Sigmoid colon (tissue), 7 donors: Measurements from ENCODE around the gene WNT10A. TPM values are rescaled to one million over a fixed set of nuclear protein-coding genes. Genes with fewer than 3 reads are reported as not detected.

Source experiments
- DNase-seq: peaks from one replicate; pipeline ENCODE4 v3.0.0-alpha.2; 2019
- H3K27ac ChIP-seq, 4 donors: fragments of 200-600 bp; sonication (generic); one replicate each; pipeline ENCODE4 v1.5.1; 2016 to 2019; ENCODE audit warnings: mild to moderate bottlenecking in 1 of 4
- H3K27me3 ChIP-seq, 3 donors: fragments of 200-600 bp; sonication (generic); one replicate each; pipeline ENCODE4 v1.5.1; 2019; ENCODE audit warnings: mild to moderate bottlenecking in 1 of 3
- H3K36me3 ChIP-seq, 4 donors: fragments of 200-600 bp; sonication (generic); one replicate each; pipeline ENCODE4 v1.5.1; 2016 to 2019
- H3K4me1 ChIP-seq, 4 donors: fragments of 200-600 bp; sonication (generic); one replicate each; pipeline ENCODE4 v1.5.1; 2017 to 2019
- H3K4me3 ChIP-seq, 4 donors: fragments of 200-600 bp; sonication (generic); one replicate each; pipeline ENCODE4 v1.5.1; 2017 to 2019; ENCODE audit warnings: mild to moderate bottlenecking in 2 of 4, moderate library complexity in 1 of 4
- H3K9me3 ChIP-seq, 4 donors: fragments of 200-600 bp in 3 of 4; sonication (generic) in 3 of 4; one replicate each; pipeline versions ENCODE4 v1.5.1 to v1.6.1; 2013 to 2019
- EP300 ChIP-seq, 4 donors: sonication (generic); formaldehyde crosslinking; IDR thresholded peaks; one replicate each; pipeline ENCODE4 v1.6.1; 2017; ENCODE audit warnings: antibody characterized with exemption in 4 of 4
- POLR2A ChIP-seq, 2 donors: fragments of 450-650 bp; IDR thresholded peaks; one replicate each; pipeline ENCODE4 v1.6.1; 2016; ENCODE audit warnings: antibody characterized with exemption in 2 of 2, mild to moderate bottlenecking in 2 of 2, moderate library complexity in 2 of 2
- POLR2AphosphoS5 ChIP-seq, 4 donors: sonication (generic); formaldehyde crosslinking; IDR thresholded peaks; one replicate each; pipeline ENCODE4 v1.6.1; 2017; ENCODE audit warnings: antibody characterized with exemption in 4 of 4
- WGBS, 2 donors: extraction: QIAGEN DNeasy Blood & Tissue Kit; methylation state at CpG; one replicate each; pipeline ENCODE4 v1.1.7; 2013; 5-methylcytosine and 5-hydroxymethylcytosine counted together
- intact Hi-C: fragments of 100-400 bp; cut with DNase I; formaldehyde crosslinking; loops from one replicate; pipeline ENCODE4 v1.15.1; 2023
- polyA plus RNA-seq, 3 donors: library from polyadenylated mRNA; stranded (reverse); fragments of 200-250 nt; gene quantifications; one replicate each; pipeline ENCODE4 v1.2.3, GENCODE V29; 2013
- total RNA-seq, 4 donors: library from RNA; depleted of rRNA; stranded (reverse); fragments of >200 nt; gene quantifications; one replicate each; pipeline ENCODE4 v1.1.0, GENCODE V29; 2016
- TF ChIP-seq, protein P1 (sequence below), 4 experiments: fragments of 450-650 bp in 3 of 4; fragments of 200-600 bp in 1 of 4; IDR thresholded peaks; one replicate each; pipeline ENCODE4 v1.5.1; 2016 to 2019; ENCODE audit warnings: antibody characterized with exemption in 4 of 4, mild to moderate bottlenecking in 3 of 4, moderate library complexity in 2 of 4
- donor health status: healthy with polysubstance abuse.
- donor health status: Bipolar disorder and iron deficiency.
- donor health status: healthy.

Gene WNT10A
- total and polyA plus RNA-seq, 7 donors = 0.38 TPM; not detected in 6

DNA sequence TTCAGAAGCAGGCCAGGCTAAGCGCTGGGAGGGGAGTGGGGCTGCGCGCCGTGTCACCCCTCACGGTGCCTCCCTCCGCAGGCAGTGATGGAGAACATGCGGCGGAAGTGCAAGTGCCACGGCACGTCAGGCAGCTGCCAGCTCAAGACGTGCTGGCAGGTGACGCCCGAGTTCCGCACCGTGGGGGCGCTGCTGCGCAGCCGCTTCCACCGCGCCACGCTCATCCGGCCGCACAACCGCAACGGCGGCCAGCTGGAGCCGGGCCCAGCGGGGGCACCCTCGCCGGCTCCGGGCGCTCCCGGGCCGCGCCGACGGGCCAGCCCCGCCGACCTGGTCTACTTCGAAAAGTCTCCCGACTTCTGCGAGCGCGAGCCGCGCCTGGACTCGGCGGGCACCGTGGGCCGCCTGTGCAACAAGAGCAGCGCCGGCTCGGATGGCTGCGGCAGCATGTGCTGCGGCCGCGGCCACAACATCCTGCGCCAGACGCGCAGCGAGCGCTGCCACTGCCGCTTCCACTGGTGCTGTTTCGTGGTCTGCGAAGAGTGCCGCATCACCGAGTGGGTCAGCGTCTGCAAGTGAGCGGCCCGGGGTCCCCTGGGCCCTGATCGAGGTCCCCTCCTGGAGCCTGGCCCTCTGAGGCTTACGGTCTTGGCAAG, 12.2 kb downstream of the WNT10A start:
- DNase-seq = no peak
- no peaks in the 10 kb centered on the region for H3K9me3 ChIP-seq
- TF ChIP-seq POLR2AphosphoS5 (IDR thresholded peaks at IDR 0.05) (no peak), POLR2A (IDR thresholded peaks at IDR 0.05) (no peak), EP300 (IDR thresholded peaks at IDR 0.05) (no peak)
- TF ChIP-seq, protein P1, sequence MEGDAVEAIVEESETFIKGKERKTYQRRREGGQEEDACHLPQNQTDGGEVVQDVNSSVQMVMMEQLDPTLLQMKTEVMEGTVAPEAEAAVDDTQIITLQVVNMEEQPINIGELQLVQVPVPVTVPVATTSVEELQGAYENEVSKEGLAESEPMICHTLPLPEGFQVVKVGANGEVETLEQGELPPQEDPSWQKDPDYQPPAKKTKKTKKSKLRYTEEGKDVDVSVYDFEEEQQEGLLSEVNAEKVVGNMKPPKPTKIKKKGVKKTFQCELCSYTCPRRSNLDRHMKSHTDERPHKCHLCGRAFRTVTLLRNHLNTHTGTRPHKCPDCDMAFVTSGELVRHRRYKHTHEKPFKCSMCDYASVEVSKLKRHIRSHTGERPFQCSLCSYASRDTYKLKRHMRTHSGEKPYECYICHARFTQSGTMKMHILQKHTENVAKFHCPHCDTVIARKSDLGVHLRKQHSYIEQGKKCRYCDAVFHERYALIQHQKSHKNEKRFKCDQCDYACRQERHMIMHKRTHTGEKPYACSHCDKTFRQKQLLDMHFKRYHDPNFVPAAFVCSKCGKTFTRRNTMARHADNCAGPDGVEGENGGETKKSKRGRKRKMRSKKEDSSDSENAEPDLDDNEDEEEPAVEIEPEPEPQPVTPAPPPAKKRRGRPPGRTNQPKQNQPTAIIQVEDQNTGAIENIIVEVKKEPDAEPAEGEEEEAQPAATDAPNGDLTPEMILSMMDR (IDR thresholded peaks at IDR 0.05) = peak in 1 of 4 experiments; percentile 14
- H3K27me3 ChIP-seq = peaks cover 42 to 61% (median 46%) of the 10 kb centered on the region in 3 donors
- 1 to 2% methylated on average over 72 of the region's 72 CpGs for WGBS, 2 donors
- H3K4me1 ChIP-seq = peaks cover 0 to 27% (median 24%) of the 10 kb centered on the region in 4 donors
- no peak overlapping the region for H3K27ac ChIP-seq
- intact Hi-C loops = no loop called here
- H3K36me3 ChIP-seq = no peaks in the 10 kb centered on the region
- peak overlapping the region in 3 of 4 donors; percentile 22 to 39 (median 37) for H3K4me3 ChIP-seq

DNA sequence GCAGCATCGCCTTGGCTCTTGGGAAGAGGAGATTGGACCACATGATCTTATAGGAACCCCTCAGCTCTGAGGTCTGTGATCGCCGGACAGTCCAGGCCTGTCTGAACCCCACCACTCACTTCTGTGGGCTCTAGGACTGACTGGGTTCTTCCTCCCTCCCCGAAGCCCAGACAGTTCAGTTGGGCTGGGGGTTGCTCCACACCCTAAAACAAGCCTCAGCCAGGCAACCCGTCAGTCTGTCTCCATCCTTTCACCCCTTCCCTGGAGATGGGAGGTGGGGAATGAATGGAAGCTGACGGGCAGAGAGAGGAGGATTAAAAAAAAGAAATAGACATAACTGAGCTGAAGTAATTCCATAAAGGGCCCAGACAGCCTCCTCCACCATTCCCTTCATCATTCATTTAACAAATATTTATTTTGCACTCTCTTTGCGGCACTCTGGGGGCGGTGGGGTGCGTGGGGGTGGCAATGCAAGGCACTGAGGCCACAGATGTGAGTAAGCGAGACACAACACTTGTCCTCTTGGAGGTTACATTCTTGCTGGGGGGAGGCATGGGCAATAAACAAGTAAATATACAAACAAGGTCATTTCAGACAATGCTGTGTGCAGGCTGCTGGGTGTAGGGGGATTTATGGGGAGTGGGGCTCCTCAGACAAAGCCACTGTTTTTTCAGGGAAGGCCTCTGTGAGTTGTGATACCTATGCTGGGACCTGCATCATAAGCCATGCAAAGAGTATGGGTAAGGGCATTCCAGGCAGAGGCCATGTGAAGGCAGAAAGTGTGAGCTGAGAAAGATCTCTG, 12.9 kb downstream of the WNT10A start:
- 47 to 52% methylated on average over 10 of the region's 10 CpGs for WGBS, 2 donors

GRCh38 chr2:218894151-218894879, 13.7 kb downstream of the WNT10A start:
- no peaks in the 10 kb centered on the region for H3K36me3 ChIP-seq
- no peaks in the 10 kb centered on the region for H3K9me3 ChIP-seq
- TF ChIP-seq, protein P1 (IDR thresholded peaks at IDR 0.05) = no peak
- no peak for TF ChIP-seq POLR2AphosphoS5 (IDR thresholded peaks at IDR 0.05)
- TF ChIP-seq POLR2A (IDR thresholded peaks at IDR 0.05) = no peak
- TF ChIP-seq EP300 (IDR thresholded peaks at IDR 0.05) = no peak
- 36 to 69% methylated on average over 12 of the region's 12 CpGs for WGBS, 2 donors
- intact Hi-C loops = no loop called here
- peaks cover 42 to 76% (median 59%) of the 10 kb centered on the region in 3 donors for H3K27me3 ChIP-seq
- peaks cover 0 to 37% (median 33%) of the 10 kb centered on the region in 4 donors for H3K4me1 ChIP-seq
- DNase-seq = no peak
- H3K27ac ChIP-seq = no peak overlapping the region
- H3K4me3 ChIP-seq = no peak overlapping the region

More for the DNA sequence above, 12.9 kb downstream of the WNT10A start:
- H3K4me3 ChIP-seq = peak overlapping the region in 3 of 4 donors; percentile 22 to 39 (median 37)
- DNase-seq = no peak
- H3K27ac ChIP-seq = no peak overlapping the region
- H3K36me3 ChIP-seq = no peaks in the 10 kb centered on the region
- H3K27me3 ChIP-seq = peaks cover 42 to 68% (median 53%) of the 10 kb centered on the region in 3 donors
- TF ChIP-seq EP300 (IDR thresholded peaks at IDR 0.05) (no peak), POLR2A (IDR thresholded peaks at IDR 0.05) (no peak), POLR2AphosphoS5 (IDR thresholded peaks at IDR 0.05) (no peak)
- TF ChIP-seq, protein P1 (IDR thresholded peaks at IDR 0.05) = no peak
- H3K4me1 ChIP-seq = peaks cover 0 to 34% (median 31%) of the 10 kb centered on the region in 4 donors
- intact Hi-C loops = no loop called here
- H3K9me3 ChIP-seq = no peaks in the 10 kb centered on the region

DNA sequence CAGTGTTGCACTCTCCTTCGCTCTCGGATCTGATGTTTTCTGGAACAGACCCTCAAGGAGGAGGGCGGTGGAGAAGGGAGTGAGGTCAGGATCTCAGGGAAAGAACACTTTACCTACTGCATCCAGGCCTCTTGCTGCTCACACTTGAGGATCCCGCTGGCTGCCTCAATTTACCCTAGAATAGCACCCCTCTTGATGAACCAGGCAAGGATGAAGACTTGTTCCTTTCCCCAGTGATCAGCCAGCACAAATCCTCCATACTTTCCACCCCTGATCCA, 14.2 kb downstream of the WNT10A start:
- no peaks in the 10 kb centered on the region for H3K36me3 ChIP-seq
- H3K4me1 ChIP-seq = peaks cover 0 to 37% (median 33%) of the 10 kb centered on the region in 4 donors
- H3K27me3 ChIP-seq = peaks cover 42 to 81% (median 64%) of the 10 kb centered on the region in 3 donors
- 89 to 90% methylated on average over 4 of the region's 4 CpGs for WGBS, 2 donors
- TF ChIP-seq EP300 (IDR thresholded peaks at IDR 0.05) = no peak
- TF ChIP-seq POLR2A (IDR thresholded peaks at IDR 0.05) = no peak
- TF ChIP-seq POLR2AphosphoS5 (IDR thresholded peaks at IDR 0.05) = no peak
- TF ChIP-seq, protein P1 (IDR thresholded peaks at IDR 0.05) = no peak
- no peaks in the 10 kb centered on the region for H3K9me3 ChIP-seq
- no peak for DNase-seq
- no peak overlapping the region for H3K4me3 ChIP-seq
- no peak overlapping the region for H3K27ac ChIP-seq
- intact Hi-C loops = no loop called here
